CD4-positive, alpha-beta T cell treated with Interleukin-17A for 4 hours (primary cell): ENCODE measurements around the gene CELSR1.
A peak's percentile ranks its signal among the peaks of the same experiment; 100 is the strongest.

Experiments
- DNase-seq: peaks from one replicate; pipeline ENCODE4 v3.0.0-alpha.2; 2020; ENCODE audit warnings: mixed read lengths

CELSR1 gene

DNA sequence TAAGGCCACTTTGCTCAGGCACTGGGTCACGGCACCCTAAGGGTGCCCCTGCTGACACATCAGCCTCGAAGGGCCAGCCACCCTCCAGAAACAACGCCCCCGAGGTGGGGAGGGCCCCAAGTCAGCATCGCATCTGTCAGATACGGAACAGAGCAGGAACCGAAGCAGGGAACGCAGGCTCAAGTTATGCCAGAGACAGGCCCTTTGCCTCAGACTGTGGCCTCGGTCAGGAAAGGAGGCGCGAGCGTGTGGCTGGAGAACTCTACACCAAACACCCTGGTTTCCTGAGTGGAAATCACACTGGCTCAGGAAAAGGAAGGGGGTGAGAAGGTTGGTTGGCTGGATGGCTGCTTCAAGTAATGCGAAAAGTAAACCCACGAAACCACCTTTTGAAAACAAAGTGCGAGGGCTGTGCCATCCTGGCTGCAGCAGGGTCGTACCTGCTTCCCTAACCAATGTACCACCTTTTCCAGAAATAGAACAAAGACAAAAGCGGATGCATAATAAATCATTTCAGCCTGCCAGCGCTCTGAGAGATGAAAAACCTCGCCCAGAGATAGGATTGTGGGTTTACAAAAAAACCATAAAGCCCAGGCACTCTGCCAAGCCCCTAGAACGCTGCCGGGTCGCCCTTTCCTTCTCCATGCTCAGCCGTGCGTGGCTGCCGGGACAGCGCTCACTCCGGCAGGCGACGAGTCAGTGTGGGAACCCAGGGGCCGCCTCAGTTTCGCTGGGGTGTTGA, 163.3 kb downstream of the CELSR1 start:
- DNase-seq = peak; percentile 32

DNA sequence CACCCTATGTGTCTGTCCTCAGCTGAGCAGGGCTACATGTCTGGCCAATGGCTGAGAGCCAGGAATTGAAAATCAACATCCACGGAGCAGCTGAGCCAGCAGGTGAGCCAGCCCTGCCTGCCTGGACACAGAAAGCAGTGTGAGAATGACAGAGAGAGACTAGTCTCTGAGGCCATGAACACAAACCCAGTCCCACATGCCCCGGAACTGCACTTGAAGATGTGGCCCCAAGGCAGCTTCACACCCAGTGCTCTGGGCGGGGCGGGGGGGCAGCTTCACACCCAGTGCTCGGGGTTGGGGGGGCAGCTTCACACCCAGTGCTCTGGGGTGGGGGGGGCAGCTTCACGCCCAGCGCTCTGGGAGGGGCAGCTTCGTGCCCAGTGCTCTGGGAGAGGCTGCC, 164.3 kb downstream of the CELSR1 start:
- no peak for DNase-seq

DNA sequence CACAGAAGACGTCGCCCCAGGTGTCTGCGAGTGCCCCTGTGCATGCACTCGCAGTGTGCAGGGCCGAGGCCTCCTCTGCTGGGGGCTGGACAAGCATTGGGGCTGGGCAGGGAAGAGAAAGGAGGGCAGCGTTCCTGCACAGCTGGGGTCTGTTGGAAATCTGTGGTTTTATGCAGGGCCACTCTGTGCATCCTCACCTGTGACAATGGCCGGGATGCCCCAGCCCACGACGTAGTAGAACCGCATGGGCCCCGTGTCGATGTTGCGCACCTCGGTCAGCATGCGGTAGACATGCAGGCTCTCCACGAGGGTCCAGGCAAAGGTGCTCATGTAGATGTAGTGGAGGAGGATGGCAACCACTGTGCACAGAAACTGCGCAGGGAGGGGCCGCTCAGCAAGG, 164.7 kb downstream of the CELSR1 start:
- no peak for DNase-seq

DNA sequence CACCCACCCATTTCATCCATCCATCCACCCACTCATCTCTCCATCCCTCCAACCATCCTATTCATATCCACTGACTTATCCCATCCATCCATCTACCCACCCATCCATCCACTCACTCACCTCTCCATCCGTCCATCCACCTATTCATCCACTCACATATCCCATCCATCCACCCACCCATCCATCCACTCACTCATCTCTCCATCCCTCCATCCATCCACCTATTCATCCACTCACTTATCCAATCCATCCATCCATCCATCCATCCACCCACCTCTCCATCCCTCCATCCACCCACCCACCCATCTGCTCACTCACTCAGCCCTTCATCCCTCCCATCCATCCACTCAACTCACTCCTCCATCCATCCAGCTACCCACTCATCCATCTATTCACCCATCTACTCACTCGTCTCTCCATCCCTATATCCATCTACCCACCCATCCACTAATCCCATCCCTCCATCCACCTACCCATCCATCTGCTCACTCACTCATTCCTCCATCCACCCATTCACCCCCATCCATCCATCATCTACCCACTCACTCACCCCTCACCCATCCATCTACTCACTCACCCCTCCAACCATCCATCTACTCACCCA, 165.7 kb downstream of the CELSR1 start:
- DNase-seq = no peak

DNA sequence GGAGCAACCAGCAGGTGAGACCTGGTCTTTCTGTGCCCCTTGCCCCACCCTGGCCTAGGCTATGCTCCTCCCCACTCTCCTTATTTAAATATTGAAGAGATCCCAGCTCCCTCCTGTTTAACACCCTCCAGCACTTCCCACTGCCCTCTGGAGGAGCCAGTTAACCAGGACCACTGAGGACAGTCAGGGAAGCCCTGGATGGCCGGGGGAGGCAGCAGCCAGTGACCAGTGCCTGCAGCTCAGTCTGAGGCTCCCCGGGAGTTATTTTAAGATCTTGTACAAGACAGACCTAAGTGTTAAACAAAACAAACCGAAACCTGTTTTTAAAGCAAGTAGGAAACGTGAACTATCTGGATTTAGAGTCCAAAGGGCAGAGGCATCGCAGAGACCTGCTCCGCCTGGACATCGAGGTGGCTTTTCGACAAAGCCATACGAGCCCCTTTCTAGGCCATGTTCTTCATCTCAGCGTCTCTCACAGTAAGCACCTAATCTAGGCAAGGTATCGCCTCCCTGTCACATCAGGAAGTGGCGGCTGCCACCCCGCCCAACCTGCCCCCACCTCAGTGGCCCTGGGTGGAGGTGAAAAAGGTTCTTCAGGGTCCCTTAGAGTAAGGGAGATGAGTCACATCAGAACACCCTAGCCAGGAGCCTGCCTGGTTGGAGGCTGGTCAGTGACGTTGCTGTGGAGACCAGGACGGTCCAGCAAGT, 166.7 kb downstream of the CELSR1 start:
- DNase-seq = peak; percentile 46

DNA sequence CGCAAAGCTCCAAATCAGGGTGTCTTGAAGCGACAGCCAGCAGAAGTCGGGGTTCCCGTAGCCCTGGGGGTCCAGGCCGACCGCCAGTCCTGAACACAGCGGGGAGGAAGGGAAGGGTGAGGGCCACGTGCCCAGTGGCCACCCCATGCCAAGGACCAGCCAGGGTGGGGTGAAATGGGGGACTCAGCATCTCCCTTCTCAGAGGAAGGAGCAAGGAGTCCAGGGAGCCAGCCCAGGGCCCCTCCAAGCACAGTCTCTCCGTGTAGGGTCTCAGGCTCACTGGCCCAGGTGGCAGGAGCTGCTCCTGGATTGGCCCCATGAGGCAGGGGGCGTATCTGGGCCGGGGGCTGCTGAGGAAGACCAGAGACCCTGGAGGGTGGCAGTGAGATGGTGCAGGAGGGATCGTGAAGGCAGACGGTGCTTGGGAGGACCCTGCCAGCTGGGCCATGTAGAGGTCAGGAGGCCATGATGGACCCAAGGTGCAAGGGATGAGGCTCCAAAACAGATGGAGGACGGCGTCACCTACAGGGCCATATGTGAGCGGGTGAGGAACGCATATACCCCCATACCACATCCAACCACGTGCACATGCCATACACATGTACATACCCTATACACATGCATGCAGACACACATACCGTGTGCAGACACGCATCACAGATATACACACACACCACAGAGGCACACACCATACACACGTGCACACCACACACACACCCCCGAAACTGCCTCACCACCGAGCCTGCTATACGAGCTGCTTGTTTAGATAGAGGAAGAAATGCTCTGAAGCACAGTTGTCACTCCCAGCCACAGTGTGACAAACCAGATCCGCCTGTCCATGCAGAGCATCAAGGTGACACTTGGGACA, 167.5 kb downstream of the CELSR1 start:
- DNase-seq = no peak

DNA sequence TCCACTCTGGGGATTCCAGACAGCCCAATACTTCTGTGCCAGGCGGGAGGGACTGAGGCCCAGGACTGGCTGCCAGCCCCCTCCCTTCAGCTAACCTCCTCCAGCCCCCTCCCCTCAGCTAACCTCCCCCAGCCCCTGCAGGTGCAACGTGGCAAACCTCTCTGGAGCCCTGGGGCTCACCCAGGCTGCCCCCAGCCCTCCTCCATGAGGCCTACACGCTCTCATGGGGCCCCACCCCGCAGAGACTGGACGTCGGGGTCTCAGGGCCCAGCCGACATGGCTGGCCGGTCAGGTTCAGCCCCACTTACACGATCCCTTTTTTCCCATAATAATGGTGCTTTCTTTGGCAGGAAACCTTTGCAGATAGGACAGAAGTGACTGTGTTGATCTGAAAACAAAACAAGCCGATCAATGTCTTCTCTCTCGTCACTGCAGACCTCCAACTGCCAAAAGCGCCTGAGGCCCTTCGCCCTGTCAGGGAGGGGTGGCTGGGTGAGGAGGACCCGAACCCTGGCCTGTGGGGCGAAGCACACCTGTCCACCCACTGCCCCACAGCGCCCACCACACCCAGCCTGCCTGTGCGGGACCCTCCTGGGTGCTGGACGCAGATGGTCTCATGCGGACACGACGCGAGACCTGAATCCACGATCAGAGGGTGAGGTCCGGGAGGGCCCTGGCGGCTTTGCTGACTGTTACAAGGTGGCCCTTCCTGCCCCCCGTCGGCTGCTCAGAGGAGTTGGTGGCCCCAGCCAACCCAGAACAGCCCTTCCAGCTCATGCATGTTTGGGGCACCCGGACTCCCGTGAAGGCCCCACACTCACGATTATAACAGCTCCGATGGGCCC, 168.3 kb downstream of the CELSR1 start:
- DNase-seq = no peak

DNA sequence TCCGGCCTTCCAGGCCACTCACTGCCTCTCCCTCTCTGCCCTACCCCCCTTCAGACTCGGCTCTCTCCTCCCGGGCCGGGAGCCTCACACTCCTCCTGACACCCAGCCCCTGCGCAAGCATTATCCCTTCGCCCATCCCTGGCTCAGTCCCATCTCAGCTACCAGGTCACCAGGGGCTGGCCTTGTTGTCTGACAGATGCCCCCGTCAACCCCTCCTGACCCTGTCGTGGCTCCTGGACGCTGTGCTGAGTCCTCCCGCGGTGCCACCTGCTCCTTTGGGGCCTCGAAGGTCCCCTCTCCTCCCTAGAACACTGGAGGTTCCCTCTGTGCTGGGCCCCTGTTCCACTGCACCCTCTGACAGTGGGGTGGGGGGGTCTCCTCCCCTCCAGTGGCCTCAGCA, 169.0 kb downstream of the CELSR1 start:
- no peak for DNase-seq

DNA sequence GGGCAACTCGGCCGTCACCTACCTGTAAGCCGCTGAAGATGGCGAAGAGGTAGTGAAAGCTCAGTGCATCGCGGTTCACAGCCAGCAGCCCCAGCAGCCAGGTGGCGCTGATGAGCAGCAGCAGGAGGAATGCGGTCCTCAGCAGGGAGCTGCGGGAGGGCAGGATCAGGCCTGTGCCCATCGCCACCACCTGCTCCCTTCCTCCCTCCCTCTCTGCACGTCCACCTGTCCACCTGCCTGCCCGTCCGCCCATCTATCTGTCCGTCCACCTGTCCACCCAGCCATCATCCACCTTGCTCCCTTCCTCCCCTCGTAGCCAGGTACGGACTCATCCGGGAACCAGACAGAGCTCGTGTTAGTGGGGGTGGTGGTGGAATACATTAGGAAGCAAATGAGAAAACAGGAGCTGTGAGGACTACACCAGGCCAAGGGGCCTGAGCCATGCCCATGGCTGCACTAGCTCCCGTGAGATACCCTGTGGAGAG, 169.7 kb downstream of the CELSR1 start:
- DNase-seq = peak; percentile 76

DNA sequence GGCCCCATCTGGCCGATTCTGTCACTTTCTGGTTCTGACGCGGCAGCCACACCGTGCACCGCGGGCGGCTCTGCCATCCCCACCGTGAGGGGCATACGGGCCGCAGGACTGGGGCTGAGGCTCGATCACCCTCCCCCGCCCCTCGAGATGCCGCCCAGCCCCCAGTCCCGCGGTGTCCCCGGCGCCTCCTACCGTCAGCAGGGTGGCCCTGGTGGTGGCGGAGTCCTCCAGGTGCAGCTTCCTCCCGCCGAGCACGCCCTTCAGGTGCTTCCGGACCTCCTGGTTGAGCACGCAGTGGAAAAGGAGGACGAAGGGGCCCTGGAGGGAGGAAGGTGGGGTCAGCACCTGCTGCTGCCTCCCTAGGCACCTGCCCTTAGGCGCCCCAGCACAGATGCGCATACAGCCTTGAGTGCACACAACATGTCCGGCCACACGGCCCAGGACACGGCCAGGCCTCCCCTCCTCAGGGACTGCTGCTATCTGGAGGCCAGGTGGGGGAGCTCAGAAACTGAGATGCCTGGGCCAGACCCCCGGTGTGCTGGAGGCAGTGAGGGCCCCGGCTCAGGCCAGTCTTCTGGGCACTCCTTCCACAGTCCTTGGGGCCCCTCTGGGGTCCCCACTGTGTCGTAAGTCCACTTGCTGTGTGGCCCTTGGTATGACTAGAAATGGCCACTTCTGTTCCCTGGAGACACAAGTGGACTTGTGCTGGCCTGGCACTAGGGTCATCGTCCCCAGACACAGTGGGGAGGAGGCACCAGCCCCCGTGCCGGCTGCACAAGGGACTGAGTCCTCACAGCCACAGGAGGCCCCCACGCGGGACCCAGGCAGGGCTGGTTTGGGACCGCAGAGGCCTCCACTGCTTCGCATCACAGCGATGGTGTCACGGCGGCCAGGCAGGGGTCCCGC, 170.4 kb downstream of the CELSR1 start:
- DNase-seq = peak; percentile 18

DNA sequence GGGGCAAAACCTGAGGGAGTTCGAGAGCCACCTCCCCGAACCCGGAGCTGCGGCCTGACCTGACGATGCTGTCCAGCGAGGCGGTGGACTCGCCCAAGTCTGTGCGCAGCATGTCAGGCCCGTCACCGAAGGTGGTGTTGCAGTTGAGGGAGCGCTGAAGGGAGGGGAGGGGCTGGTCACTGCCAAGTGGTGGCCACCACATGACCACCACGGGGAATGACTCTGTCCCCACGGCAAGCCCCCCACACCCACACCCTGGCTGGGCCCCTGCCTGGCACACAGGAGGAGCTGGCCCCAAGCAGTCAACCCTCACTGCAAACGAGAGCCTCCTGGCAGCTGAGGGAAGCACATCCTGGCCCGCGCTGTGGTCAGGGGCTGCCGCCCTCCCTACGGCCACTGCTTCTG, 171.1 kb downstream of the CELSR1 start:
- DNase-seq = no peak

DNA sequence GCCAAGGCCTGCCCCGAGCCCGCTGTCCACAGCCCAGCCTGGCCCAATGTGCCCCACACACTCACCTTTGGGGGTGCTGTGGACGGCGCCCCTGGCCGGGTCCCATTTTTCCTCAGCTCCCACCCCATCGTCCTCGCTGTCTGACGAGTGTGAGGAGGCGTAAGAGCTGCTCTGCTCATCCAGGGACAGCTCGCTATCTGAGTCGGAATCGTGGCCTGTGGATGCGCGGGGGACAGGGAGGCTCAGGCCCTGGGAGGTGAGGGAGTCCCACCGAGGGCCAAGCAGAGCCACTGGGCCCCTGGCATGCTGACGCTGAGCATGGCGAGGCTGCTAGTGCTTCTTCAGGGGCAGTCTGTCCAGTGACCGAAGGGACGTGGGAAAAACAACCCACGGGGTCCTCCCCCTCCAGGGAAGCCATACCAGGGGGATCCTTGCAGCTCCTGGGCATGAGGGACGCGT, 172.2 kb downstream of the CELSR1 start:
- no peak for DNase-seq

DNA sequence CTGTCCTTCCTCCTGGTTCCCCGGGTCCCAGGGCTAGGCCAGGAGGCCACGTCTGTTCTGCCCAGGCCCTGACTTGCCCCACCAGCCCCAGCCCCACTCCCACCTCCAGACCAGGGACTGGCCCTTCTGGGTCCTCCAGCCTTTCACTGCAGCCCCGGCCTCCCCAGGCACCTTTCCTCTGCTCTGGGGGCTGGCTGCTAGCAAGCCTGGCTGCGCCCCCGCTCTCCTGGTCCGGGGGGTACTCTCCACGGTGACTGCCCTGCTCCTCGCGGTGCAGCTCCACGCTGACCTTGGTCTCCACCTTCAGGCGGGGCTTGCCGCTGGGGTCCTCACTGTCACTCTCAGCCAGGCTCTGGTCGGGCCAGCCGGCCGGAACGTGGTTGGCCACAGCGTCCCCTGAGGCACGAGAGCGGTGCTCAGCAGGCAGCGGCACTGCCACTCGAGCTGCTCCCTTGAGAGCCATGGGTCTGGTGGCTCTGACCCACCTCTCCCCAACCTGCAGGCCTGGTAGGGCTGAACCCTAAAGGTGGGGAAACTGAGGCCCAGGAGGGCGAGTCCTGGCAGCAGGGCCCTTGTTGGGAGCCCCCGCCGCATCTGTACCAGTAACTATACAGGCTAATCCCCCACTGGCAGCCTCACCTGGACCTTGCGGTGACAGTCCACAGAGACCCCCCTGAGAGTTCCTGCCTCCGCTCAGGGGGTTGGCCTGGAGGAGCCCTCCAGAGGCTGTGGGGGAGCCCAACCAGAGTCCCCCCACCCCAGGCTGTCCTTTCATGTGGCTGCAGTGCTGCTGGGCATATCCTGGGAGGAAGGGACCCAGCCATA, 172.9 kb downstream of the CELSR1 start:
- no peak for DNase-seq

DNA sequence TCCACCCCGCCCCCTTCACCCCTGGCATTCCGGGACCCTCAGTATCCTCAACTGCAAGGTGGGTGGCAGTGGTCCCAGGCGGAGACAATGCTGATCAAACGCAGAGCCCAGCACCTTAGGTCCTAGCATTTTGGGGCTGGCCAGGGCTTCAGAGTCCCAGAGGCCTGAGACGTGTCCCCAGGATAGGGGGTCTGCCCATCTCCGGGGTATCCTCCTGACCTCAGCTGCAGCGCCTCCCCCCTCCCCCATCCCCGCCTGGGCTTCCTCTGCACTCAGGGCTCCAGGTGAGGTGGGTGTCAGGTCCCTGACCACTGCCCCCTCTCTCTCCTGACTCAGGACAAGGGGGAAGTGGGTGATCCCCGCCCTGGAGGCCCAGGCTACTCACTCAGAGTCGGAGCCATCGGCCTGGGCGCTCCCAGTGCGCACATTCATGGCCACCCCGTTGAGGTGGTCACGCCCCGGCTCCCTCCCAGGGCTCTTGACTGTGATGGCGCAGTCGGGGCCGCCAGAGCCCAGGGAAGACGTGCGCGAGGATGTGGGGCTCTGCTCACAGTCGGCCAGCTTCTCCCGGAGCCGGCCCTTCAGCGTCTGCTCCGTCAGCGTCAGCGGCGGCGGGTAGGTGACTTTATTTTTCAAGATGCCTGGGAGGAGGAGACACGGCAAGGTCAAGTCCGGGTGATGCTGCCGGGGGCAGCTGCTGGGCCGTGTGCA, 173.7 kb downstream of the CELSR1 start:
- no peak for DNase-seq

DNA sequence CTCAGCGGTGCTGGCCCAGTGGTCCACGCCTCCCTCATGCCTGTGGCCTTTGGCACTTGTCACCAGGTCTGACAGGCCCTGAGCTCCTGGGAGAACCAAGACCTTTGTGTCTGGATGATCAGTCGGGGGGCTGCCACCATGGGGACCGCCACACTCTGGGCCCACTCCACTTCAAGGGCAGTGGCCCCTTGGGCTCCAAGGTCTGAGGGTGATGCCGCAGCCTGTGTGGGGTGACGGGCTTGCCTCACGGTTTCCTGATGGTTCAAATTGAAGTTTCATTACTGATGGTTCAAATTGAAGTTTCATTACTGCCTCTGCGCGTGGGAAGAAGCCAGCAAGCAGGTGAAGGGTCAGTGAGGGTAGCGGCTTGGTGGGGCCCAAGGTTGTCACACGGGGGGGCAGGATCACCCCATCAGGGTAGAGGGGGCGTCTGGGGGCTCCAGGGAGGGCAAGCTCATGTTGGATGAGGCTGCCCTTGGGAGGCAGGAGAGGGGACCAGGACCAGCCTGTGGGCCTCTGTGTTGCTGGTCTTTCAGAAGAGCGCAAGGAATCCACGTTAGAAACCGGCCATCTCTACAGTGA, 174.4 kb downstream of the CELSR1 start:
- no peak for DNase-seq

DNA sequence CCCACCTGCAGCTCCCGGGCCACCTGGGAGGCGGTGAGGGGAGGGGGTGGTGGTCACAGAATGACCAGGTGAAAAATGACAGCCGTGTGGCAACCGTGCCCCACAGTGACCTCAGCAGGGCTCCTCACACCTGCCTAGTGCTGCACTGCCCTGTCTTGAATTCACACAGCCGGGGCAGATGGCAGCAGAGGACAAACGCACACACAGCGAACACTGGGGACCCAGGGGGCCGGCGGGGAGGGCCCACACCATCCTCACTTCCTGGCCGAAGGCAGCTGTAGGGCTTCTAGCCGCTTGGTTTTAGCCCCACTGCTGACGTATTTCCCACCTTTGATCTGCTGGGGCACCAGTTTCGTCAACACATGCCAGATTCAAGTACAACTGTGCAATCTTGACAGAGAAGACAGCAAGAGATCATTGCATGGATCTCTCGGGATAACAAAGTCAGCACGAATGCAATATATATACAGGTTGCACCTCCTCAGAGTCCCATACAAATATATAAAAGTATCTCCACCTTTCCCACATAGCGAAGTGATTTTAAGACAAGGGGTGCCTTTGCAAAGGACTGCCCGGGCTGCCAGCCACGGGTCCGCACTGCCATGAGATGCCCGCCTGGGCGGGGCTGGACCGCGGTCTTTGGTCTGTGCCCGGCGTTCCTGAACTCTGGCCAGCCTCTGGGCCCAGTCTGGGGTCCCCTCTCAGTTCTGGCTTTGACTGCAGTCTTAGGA, 175.1 kb downstream of the CELSR1 start:
- no peak for DNase-seq

DNA sequence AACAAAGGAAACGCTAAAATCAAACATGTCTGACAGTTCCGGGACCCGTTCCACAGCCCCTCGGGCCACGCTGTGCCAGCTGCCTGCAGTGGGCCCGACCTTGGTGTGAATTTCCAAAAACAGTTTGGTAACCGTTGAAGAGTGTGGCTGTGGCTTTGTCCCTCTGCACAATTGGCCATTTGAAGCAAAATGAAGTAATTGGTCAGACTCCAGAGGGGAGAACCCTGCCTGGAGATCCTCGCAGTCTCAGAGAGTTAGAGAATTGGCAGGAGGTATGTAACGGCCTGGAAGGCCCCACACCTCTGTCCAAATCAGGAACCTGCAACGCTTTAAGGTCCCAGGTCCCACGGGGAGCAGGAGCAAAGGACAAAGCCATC, 175.6 kb downstream of the CELSR1 start:
- no peak for DNase-seq

DNA sequence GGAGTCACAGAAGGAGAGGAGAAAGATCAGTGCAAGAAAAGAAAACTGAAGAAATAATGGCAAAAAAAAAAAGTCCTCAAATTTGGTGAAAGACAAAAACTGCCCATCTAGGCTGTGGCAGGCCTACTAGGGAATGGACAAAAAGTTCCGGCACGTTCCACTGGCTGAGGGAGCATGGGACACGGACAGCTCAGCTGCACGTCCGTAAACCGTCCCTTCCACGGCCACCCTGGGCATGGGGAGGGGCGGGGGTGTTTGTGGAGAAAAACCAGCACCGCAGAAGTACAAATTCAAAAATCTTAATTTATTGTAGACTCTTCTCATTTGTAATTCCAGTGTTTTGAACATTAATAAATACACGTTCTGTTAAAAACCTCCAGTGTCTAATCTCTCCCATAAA, 176.5 kb downstream of the CELSR1 start:
- no peak for DNase-seq
